Stimulated activated CD4-positive, alpha-beta T cell treated with anti-CD3 and anti-CD28 coated beads, Interleukin-1b, Interleukin-23, amount 100 ng/mL, for 4 hours (primary cell): ENCODE measurements around the gene TMEM238.
A peak's percentile ranks its signal among the peaks of the same experiment; 100 is the strongest.
"Not testable (repeated sequence)": the region's sequence is repeated elsewhere in the genome, so short reads cannot be mapped to it uniquely, and the experiment has no call there.

Experiments
- DNase-seq, 2 donors: peaks; one replicate each; pipeline ENCODE4 v3.0.0-alpha.2; 2020; ENCODE audit warnings: low read depth in 2 of 2

TMEM238 gene

GRCh38 chr19:55339889-55340783 lies 44.0 kb downstream of the TMEM238 start:
- no peak for DNase-seq

GRCh38 chr19:55339105-55339888 lies 44.8 kb downstream of the TMEM238 start, which contains the start of gene KMT5C:
TSS of gene KMT5C (plus strand) at chr19:55339876. CDS start at chr19:55341937, 2,061 bp downstream.
- peak; percentile 100 for DNase-seq

- no peak for DNase-seq
Measured at GRCh38 chr19:55336101-55336500, 48.0 kb downstream of the TMEM238 start.

- DNase-seq: no peak
Measured at GRCh38 chr19:55333870-55334269, 50.2 kb downstream of the TMEM238 start.

GRCh38 chr19:55329791-55330190 lies 54.3 kb downstream of the TMEM238 start:
- DNase-seq: not testable (repeated sequence)
